Stimulated activated CD8-positive, alpha-beta memory T cell treated with anti-CD3 and anti-CD28 coated beads, Interleukin-2, amount 100 ng/mL, for 48 hours (primary cell): ENCODE results near the gene CCT3.
A peak's percentile ranks its signal among the peaks of the same experiment; 100 is the strongest.
"Not testable (repeated sequence)": the region's sequence is repeated elsewhere in the genome, so short reads cannot be mapped to it uniquely, and the experiment has no call there.

Experiments
- DNase-seq, 2 donors: peaks; one replicate each; pipeline ENCODE4 v3.0.0-alpha.2; 2020; ENCODE audit warnings: low read depth in 2 of 2

The CCT3 gene

DNA sequence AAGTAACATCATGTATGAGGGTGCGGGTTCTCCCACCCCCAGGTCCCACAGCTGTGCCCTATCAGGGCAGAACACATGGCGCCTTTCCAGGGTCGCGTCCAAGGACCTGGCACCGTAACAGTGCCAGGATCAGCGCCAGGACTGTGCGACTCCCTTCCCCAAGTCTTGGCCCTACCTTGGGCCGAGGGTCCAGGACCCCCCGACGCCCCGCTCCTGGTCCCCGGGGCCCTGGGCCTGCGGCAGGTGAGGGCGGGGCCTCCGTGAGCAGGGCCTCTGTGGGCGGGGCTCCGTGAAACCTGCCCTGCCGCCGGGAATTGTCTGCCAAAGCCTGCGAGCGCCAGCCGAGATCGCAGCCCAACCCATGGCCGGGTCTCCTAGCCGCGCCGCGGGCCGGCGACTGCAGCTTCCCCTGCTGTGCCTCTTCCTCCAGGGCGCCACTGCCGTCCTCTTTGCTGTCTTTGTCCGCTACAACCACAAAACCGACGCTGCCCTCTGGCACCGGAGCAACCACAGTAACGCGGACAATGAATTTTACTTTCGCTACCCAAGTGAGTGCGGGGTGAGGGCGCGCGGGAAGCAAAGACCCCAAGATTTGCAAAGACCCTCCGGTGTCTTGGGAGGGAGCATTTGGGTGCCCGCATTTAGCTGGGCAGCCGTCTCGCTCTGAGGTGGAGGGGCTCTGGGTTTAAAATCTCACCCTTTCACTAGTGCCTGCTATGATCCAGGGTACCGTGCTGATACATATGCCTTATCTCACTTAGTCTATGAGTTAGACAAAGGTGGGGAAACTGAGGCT, 31.0 kb upstream of the CCT3 start, which contains the start of gene RHBG:
TSS of gene RHBG (plus strand) at position 323 of the 796 bp plus-strand sequence. CDS start at position 362, 39 bp downstream.
- DNase-seq: no peak

DNA sequence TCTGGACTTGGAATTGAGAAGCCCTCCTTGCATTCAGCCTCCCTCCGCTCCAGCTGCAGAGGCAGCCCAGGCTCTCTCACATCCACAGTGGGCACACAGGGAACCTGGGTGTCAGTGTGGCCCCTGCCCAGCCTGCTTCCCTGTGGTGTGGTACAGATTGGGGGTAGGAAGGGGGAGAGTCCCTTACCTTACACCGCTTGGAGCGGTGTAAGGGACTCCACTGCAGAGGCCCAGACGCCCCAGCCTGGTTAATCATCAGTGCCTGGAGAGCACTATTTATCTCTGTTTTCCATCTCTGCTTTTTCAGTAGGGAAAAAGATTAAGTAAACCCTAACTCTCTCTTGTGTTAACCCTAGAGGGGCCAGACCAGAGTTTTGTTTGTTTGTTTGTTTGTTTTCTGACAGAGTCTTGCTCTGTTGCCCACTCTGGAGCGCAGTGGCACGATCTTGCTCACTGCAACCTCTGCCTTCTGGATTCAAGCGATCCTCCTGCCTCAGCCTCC, 30.1 kb upstream of the CCT3 start:
- no peak for DNase-seq

DNA sequence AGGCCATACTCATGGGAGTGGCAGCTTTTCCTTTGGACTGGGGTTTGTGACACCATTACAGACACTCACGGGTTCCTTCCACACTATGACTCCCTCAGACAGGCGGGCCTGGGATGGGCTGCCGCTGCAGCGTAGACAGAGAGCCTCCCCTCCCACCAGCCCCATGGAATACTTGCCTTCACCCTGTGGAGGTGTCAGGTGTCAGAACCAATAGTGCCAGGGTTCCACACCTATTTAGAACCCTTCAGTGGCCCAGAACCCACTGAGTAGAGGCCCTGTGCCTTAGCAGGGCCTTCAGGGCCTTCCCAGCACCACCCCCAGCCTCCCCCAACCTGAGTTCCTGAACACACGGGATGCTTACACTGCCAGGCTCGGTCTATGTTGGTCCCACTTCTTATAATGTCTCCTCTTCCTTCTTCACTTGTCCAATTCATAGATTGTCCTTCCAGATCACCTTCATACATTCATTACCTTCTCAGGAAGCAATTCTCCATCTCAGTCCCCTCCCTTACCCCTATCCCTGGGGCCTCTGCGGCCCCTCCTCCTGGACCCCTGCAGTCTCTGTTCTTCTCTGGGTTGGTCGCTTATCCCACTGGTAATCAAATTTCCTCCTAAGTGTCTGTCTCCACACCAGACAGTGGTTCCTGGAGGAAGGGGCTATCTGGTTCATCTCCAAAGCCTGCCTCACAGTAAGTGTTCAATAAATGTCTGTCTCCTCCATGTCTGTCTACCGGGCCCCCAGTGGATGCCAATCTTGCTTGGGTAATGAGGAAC, 29.5 kb upstream of the CCT3 start:
- no peak for DNase-seq

DNA sequence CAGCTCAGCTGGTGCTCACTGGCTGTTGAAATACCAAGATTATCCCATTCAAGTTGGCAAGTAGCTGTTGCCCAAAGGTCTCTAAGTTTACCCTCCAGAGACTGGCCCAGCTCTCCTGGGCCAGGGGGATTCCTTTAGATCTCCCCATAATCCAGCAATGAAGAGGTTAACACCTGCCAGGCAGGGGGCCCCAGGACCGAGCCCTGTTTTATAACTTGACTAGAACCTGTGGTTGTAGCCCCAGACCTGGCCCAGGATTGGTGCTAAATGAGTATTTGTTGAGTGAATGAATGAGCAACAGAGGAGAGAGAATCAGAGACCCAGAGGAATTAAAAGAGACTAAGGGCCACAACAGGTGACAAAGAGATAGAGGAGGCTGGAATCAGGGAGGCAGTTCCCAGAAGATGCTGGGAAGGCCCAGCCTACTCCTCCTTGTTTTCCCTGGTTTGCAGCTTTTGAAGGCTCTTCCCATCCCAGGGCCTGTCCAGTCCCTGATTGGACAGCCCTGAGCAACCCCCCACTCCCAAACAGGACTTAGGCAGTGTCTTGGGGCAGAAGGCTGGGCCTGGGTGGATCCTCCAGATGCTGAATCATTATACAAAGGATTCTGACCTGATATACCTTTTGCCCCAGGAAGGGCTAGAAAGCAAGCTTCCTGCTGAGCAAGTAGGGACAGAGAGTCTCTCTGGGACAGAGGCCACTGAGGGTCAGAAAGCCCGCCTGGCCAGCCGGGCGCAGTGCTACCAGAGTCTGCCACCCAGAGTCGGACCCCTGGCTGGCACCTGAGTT, 28.5 kb upstream of the CCT3 start:
- DNase-seq: no peak

DNA sequence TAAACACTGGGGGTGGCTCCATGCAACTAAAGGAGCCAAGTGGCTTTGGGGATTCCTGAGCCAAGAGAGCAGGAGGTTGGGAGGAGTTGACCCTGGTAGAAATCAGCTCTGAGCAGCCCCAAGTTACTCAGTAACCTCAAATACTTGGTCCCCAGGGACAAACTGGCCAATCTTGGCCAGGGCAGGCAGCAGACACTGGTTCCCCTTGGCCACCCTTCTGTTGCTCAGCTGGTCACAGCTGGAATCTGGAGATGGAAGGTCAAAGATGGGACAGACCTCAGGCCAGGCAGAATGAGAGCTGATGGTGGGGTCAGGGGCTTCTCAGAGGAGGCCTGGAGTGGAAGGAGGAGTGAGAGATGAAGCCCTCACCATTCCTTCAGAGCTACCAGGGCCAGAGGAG, 27.7 kb upstream of the CCT3 start:
- no peak for DNase-seq

DNA sequence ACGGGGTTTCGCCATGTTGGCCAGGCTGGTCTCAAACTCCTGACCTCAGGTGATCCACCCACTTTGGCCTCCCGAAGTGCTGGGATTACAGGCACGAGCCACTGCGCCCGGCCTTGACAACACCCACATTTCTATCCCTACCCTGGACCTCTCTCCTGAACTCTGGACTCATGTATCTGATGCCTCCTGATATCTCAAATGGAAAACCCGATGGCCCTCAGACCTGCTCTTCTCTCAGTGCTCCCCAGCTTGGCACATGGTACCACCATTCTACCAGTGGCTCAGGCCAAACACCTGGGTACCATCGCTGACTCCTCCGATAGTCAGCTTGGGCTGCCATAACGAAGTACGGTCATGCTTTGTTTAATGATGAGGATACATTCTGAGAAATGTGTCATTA, 22.4 kb upstream of the CCT3 start:
- DNase-seq: no peak

DNA sequence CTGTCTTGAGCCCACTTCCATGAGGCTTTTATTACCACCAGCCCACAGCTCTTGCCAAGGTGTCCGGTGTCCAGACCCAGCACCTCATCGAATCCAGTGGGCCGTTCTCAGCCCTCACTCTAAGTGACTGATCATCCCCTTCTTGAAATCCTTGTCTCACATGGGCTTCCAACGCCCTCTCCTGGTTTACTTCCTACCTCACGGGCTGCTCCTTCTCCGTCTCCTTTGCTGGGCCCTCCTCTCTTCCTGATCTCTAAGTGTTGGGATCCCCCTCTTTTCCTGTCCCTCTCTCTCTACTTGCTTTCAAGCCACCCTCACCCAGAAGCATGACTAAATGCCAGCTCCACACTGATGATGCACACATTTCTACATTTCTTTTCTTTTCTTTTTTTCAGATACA, 21.9 kb upstream of the CCT3 start:
- no peak for DNase-seq

DNA sequence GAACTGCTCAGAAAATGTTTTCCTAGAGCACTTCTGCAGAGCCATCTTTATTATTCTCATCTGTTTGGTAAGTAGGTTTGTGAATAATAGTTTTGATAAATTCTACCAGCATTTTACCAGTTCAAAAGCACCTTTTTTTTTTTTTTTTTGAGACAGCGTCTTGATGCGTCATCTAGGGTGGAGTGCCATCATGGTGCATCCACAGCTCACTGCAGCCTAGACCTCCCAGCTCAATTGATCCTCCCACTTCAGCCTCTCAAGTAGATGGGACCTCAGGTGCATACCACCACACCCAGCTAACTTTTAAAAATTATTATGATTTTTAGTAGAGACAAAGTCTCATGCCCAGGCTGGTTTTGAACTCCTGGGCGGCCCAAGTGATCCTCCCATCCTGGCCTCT, 21.2 kb upstream of the CCT3 start:
- DNase-seq: no peak

DNA sequence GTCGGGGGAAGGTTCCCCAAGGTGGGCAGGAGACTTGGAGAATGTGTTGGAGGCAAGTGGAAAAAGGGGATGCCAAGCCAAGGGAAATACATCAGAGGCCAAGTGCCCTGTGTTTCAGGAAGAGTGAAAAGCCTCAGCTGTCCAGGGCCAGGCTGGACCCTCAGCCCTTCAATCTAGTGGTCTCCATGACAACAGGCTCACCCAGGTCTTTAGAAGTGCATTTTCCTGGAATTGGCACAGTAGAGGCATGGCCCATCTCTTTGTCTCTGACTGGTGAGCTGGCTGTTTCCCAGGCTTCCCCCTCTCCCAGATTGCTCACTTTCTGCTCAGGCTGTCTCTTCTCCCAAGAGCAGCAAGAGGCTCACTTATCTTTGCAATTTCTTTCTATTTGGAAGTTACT, 20.5 kb upstream of the CCT3 start:
- no peak for DNase-seq

DNA sequence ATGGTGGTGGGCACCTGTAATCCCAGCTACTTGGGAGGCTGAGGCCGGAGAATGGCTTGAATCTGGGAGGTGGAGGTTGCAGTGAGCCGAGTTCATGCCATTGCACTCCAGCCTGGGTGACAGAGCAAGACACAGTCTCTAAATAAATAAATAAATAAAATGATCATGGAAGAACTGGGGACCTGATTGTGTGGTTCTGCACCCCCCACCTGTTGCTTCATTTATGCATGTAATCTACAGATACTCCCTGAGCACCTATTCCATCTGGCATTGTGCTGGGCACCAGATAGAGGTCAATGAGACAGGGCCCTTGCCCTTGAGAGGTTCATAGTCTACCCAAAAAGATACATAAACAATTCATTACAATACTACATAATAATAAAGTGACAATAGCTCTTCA, 19.9 kb upstream of the CCT3 start:
- no peak for DNase-seq

DNA sequence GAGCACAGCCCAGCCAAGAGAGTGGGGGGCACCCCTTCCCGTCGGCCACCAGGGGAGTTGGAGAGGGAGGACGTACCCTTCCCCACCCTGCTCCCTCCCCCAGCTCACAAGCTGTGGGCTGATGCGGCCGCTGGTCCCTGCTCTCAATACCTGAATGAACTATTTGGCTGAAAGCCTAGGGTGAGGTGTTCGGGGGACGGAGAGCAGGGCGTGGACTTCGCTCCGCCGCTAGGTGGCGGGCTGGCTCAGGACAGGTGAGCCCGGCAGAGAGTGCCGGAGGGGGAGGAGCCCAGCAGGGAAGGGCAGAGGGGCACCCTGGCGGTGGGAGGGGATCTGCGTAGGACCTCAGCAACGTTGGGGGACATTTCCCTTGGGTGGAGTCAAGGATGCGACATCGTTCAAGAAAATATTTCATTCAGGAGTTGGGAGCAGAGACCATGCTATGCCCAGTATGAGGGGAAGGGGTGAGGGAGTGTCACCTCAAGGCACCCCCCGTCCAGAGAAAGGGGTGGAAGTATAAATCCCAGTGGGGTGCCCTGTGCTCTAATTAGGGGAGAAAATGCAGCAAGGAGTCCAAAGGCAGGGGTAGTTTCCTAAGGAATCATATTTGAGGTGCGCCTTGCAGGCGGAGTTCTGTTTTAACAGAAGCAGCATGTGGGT, 18.9 kb upstream of the CCT3 start:
- DNase-seq: peak; percentile 62 to 66

DNA sequence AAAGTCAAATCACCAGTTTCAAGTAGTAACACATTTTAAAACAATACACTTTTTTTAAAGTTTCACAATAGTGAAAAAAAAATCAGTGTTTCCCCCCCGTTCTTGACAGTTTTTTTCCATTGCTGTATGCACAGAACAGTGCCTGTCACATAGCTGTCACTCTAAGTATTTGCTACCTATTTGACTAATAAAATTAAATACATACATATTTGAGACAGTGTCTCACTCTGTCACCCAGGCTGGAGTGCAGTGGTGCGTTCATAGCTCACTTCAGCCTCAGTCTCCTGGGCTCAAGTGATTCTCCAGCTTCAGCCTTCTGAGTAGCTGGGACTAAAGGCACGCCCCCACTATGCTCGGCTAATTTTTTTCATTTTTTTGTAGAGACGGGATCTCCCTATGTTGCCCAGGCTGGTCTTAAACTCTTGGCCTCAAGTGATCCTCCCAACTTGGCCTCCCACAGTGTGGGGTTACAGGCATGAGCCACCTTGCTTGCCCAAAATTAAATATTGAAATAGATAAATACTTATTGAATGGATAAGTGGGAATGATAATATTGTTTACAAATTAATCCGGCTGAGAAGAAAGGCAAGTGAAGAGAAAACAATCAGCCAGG, 18.3 kb upstream of the CCT3 start:
- no peak for DNase-seq

DNA sequence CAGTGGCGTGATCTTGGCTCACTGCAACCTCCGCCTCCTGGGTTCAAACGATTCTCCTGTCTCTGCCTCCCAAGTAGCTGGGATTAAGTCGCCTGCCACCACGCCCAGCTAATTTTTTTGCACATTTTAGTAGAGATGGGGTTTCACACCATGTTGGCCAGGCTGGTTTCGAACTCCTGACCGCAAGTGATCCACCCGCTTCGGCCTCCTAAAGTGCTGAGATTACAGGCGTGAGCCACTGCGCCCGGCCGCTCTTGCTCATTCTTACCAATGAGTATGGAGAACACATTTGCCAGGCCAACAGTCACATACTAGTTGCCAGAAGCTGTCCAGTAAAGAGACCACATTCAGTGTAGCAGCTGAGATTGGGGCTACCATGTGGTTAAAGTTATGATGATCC, 14.4 kb upstream of the CCT3 start:
- DNase-seq: not testable (repeated sequence)

DNA sequence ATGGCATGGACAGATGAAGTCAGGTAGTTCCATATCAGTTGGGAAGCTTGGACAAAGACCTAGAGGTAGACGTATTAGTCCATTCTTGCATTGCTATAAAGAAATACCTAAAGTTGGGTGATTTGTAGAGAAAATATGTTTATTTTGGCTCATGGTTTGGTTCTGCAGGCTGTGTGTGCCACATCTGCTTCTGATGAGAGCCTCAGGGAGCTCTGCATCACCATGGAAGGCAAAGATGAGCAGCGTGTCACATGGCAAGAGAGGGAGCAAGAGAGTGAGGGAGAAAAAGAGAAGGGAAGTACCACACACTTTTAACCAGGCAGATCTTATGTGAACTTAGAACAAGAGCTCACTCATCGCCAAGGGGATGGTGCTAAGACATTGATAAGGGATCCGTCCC, 9.2 kb upstream of the CCT3 start:
- DNase-seq: no peak

DNA sequence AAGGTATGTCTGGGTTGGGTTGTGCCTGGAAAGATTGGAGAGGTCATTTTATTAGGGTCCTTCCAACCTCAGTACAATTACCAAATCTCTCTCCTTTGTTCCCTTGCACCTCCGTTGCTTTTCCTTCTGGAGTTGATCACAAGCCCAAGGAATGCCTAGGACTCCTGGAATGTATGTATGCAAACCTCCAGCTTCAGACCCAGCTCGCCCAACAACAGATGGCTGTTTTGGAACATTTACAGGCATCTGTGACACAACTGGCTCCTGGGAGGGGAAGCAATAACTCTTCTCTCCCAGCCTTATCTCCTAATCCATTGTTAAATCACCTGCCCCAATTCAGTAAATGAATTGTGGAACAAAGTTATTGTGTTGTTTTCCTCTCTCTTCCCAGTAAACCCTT, 8.5 kb upstream of the CCT3 start:
- DNase-seq: no peak

DNA sequence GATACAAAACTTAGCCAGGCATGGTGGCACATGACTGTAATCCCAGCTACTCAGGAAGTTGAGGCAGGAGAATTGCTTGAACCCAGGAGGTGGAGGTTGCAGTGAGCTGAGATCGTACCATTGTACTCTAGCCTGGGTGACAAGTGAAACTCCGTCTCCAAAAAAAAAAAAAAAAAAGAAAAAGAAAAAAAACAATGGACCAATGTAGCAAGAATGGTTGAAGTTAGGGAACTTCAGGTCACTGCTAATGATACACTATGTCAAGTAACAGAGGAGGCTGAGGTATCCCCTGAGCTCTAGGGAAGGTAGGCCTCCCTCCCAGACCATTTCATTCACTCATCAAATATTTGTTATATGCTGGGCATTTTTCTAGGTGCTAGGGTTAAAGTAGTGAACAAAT, 7.9 kb upstream of the CCT3 start:
- not testable (repeated sequence) for DNase-seq

DNA sequence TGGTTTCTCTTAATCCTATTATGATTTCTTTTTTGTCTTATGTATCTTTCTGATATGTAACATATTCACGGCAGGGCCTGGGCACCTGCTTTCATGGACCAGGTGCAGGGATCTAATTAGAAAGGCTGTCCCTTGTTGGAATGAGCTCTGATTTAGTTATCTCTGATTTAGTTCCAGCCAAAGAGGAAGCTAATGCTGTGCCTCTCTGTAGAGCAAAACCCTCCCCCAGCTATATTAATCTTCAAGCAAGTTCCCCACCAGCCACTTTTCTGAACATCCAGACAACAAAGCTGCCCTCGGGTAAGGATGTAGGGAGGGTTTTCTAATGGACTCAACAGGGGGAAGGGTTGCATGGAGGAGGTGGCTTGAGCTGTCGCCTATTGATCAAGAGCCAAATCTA, 6.3 kb upstream of the CCT3 start:
- no peak for DNase-seq

DNA sequence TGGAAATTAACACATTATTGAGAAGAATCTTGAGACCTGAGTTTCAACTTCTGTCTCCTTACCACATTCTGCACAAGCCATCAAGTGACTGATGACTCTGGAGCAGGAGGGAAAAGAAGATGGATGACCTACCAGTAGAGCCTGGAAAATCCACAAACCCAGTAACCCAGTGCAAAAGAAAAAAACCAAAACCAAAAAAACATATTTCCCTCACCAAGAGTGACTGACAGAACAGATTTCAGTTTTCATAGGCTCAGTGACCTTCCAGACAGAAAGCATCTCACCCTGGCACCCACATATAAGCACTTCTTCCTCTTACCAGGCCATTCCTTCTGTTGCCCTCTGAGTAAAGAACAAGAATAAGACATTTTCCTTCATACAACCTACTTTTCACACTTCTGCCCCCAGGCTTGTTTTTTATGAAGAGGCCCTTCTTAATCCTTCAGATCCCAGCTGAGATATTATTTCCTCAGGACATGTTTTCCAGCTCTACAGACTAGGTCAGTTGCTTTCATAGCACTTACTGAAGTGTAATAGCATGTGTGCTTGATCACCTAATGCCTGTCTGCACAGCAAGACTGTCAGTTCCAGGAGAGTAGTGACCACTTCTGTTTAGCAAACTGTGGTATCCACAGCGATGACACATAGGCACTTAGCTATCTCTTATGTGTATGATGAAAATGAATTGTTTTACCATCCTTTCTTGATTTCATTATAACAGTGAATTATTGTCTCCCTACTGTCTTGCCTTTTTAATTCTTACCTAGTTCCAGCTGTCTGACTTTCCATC, 4.3 kb upstream of the CCT3 start:
- no peak for DNase-seq

DNA sequence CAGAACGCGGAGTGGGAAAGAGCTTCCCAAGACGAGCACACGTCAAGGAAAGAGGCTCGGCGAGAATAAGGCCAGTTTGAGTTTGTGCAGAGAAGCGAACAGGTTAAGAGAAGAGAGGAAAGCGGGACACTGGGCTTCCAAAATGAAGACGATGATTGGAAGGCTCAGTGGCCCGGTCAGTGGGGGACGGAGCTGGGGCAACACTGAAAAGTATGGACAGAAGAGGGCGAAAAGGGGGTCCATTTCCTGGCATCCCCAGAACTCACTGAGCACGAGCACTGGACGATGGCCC, 258 bp downstream of the CCT3 start:
- DNase-seq: no peak

DNA sequence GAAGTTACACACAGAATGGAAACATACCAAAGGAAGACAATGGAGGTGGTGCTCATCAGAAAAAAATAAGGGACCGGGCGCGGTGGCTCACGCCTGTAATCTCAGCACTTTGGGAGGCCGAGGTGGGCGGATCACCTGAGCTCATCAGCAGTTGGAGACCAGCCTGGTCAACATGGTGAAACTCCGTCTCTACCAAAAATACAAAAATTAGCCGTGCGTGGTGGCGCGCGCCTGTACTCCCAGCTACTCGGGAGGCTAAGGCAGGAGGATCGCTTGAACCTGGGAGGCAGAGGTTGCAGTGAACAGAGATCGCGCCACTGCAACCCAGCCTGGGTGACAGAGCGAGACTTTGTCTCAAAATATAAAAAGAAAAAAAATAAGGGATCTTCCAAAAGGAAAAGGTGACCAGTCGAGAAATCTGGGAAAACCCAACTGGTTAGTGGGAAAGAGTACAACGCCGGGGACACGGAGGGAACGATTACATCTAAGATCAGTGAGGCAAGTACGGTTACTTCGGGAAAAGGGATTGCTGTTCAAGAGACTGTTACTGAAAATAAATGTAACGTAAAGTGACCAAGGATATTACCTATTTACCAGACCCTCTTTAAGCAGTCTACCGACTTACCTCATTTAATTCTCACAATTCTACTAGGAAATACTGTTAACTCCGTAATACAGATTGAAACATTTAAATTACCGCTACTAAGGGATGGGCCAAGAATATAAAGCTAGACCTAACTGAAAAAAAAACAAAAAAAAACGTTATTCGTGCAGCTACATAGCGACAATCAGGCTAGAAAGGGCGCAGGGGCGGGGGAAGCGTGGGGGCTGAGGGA, 822 bp downstream of the CCT3 start:
- DNase-seq: no peak
